Neural progenitor cell (in vitro differentiated cells): Measurements from ENCODE around the gene PLA2G6.

Experiments used
- EZH2 ChIP-seq: fragments of 200-600 bp; sonication (generic); IDR thresholded peaks from 2 replicates; pipeline ENCODE4 v1.6.1; 2017; ENCODE audit warnings: antibody characterized with exemption, mild to moderate bottlenecking, moderate library complexity
- TF ChIP-seq, protein P1 (sequence below): fragments of 200-600 bp; sonication (generic); IDR thresholded peaks from 2 replicates; pipeline ENCODE4 v1.5.1; 2017; ENCODE audit warnings: antibody characterized with exemption, mild to moderate bottlenecking

DNA sequence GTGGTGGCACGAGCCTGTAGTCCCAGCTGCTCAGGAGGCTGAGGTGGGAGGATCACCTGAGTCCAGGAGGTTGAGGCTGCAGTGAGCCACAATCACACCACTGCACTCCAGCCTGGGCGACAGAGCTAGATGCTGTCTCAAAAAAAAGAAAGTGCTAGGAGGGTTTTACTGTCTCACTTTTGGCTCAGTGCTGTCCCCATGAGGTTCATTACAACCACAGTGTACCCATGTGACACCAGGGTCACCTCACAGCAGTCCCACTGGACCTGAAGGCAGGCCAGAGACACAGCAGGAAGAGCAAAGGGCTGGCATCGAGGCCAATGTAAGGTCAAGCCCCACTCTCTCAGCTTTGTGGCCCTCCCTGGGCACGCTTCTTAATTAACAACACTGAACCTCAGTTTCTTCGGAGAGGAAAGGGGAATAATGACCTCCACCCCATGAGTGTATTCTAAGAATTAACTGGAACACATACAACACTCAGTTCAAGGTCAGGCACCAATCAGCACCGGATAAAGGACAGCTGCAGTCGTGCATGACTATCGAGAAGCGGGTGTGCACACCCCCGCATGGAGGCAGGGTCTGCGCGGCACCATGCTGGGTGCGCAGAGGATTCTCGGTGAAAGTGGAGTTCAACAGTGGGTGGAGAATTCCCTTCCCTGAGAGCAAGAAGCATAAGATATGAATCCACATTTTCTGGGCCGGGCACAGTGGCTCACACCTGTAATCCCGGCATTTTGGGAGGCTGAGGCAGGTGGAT, 40.2 kb downstream of the PLA2G6 start:
- TF ChIP-seq, protein P1, sequence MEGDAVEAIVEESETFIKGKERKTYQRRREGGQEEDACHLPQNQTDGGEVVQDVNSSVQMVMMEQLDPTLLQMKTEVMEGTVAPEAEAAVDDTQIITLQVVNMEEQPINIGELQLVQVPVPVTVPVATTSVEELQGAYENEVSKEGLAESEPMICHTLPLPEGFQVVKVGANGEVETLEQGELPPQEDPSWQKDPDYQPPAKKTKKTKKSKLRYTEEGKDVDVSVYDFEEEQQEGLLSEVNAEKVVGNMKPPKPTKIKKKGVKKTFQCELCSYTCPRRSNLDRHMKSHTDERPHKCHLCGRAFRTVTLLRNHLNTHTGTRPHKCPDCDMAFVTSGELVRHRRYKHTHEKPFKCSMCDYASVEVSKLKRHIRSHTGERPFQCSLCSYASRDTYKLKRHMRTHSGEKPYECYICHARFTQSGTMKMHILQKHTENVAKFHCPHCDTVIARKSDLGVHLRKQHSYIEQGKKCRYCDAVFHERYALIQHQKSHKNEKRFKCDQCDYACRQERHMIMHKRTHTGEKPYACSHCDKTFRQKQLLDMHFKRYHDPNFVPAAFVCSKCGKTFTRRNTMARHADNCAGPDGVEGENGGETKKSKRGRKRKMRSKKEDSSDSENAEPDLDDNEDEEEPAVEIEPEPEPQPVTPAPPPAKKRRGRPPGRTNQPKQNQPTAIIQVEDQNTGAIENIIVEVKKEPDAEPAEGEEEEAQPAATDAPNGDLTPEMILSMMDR: no peak
- TF ChIP-seq EZH2: no peak
